Muscle layer of duodenum (tissue), 2 donors: ENCODE measurements around the gene EVA1B.

Experiments used
- H3K27ac ChIP-seq: one replicate; pipeline ENCODE4 v1.7.0; 2013; ENCODE audit warnings: mild to moderate bottlenecking, low read length
- H3K27me3 ChIP-seq: one replicate; pipeline ENCODE4 v1.7.0; 2013; ENCODE audit warnings: low read depth, mild to moderate bottlenecking, control low read depth, low read length
- H3K36me3 ChIP-seq, 2 donors: one replicate each; pipeline ENCODE4 v1.7.0; 2013; ENCODE audit warnings: low read length in 2 of 2, control low read depth in 1 of 2, mild to moderate bottlenecking in 1 of 2; ENCODE audit not compliant: insufficient read depth in 2 of 2, control insufficient read depth in 1 of 2
- H3K4me1 ChIP-seq, 2 donors: one replicate each; pipeline ENCODE4 v1.7.0; 2013; ENCODE audit warnings: low read length in 2 of 2, mild to moderate bottlenecking in 2 of 2, control low read depth in 1 of 2, moderate library complexity in 1 of 2; ENCODE audit not compliant: insufficient read depth in 2 of 2, control insufficient read depth in 1 of 2
- H3K4me3 ChIP-seq, 2 donors: one replicate each; pipeline ENCODE4 v1.7.0; 2013; ENCODE audit warnings: low read length in 2 of 2, low read depth in 1 of 2, mild to moderate bottlenecking in 1 of 2
- H3K9me3 ChIP-seq, 2 donors: one replicate each; pipeline ENCODE4 v1.7.0; 2013; ENCODE audit warnings: low read length in 2 of 2, control low read depth in 1 of 2, mild to moderate bottlenecking in 1 of 2; ENCODE audit not compliant: control insufficient read depth in 1 of 2
- donor health status: healthy.

The EVA1B gene

DNA sequence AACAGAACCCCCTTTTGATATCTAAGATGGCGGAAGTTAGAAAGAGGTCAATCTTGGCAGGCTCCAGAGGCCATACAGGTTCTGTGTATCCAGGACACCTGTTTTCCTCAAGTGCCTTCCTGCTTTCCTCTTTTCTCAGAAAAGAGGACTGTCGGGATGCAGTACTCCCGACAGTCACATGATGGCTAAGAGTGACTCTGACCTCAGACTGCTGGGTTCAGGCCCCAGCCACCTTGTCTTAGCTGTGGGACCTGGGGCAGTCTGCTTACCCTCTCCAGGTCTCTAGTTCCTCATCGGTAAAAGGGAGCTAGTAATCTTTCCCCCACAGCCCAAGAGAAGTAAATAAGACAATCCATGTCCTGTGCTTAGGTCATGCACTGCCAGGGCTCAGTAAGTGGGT lies 32.4 kb upstream of the EVA1B start:
- H3K27me3 ChIP-seq: no peaks in the 10 kb centered on the region
- no peak overlapping the region for H3K27ac ChIP-seq
- H3K36me3 ChIP-seq: peaks cover 49 to 81% of the 10 kb centered on the region in 2 donors
- no peak overlapping the region for H3K4me3 ChIP-seq
- peaks cover 10 to 14% of the 10 kb centered on the region in 2 donors for H3K4me1 ChIP-seq
- H3K9me3 ChIP-seq: no peaks in the 10 kb centered on the region

DNA sequence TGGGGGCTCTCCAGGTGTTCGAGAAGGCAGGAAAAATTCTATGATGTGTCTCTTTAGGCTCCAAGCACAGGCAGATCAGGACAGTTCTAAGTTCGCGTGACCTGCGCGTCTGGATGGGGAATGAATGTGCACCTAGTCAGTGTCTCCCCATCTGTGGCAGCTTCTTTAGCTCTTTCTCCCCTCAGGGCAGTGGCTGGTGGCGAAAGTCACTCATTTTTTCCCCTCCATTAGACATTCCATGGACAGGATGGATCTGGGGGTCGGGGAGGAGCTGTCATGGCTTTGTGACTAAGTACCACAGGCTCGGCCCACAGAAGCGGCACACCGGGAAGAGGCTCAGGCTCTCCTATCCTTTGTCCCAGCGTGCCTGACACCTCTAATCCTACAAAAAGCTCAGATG lies 31.0 kb upstream of the EVA1B start:
- Histone ChIP-seq H3K9me3 (no peaks in the 10 kb centered on the region), H3K27ac (no peak overlapping the region), H3K36me3 (peaks cover 54 to 85% of the 10 kb centered on the region in 2 donors), H3K27me3 (no peaks in the 10 kb centered on the region), H3K4me3 (no peak overlapping the region), H3K4me1 (peaks cover 10 to 25% of the 10 kb centered on the region in 2 donors)

DNA sequence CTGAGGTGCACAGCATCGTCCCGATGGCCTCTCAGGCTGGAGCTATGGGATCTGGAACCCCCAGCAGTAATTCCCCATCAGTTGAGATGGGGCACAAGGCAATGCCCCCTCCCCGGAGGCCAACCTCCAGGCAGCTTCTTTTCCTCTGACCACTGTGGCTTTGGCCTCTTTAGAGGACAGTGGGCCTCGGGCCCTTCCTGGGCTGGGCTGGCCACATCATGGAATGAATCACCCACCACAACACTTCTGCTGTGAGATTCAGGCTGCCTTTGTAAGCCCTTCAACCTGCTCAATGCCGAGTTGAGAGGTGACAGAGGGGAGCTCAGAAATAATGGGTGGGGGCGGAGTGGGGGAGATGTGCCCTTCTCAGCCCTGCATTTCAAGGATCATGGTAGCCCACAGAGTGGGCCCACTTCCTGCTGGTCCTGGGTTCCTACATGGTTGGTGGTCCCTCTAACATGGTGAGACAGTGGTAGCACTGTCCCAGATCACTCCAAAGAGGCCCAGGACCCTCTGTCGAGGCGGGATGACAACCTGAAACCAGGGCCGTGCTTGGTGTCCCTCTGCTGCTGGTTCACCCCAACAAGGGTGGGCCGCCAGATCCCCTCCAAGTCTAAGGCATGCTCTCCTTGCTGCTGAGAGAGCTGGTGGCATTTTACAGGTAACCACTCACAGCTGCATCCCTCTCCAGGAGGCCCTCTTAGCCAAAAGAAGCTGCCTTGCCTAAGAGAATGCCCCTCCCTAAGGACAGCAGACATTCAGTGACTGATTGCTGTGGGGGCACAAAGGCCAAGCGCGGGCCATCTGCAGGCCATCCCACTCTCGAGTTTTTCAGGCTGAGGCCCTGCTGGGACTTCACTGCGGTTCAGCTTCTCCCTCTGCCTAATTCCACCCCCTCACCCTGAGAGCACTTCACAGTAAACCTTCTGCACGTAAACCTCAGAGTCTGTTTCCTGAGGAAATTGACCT lies 29.7 kb upstream of the EVA1B start:
- Histone ChIP-seq H3K36me3 (peaks cover 54 to 85% of the 10 kb centered on the region in 2 donors), H3K9me3 (no peaks in the 10 kb centered on the region), H3K27me3 (no peaks in the 10 kb centered on the region), H3K27ac (no peak overlapping the region), H3K4me1 (peaks cover 10 to 25% of the 10 kb centered on the region in 2 donors), H3K4me3 (no peak overlapping the region)

DNA sequence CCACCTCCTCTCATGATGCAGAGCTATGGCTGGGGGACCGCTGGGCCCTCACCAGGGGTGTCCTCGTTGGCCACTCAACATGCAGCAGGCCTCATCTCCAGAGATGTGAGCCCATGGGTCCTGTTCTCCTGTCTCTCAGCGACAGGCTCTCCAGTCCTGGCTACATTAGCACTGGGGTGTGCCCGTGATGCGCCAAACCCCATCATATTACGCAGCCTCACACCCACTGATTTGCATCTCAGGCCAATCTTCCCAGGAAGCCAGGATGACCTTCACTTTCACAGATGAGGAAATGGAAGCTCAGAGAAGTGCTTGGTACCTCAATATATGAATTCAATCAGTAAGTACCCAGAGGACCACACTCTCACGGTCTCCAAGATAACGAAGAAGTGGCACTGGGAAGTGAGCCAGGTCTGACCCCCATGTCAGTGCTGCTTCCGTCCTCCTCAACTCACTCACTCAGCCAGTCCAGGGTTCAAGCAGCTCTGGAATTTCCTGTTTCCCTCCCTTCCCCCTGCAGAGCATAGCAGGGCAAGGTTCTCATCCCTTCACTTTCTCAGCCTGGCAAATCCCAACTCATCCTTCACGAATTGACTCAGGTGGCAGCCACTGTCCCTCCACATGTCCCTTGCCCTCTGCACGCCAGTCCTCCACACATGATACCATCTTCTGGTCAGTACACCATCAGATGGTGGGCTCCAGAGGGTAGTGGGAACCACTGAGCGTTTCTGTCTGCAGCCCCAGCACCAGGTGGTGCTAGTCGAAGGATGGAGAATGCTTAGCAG lies 28.9 kb upstream of the EVA1B start:
- peaks cover 10 to 25% of the 10 kb centered on the region in 2 donors for H3K4me1 ChIP-seq
- peaks cover 53 to 80% of the 10 kb centered on the region in 2 donors for H3K36me3 ChIP-seq
- H3K4me3 ChIP-seq: no peak overlapping the region
- no peaks in the 10 kb centered on the region for H3K27me3 ChIP-seq
- H3K27ac ChIP-seq: no peak overlapping the region
- no peaks in the 10 kb centered on the region for H3K9me3 ChIP-seq

DNA sequence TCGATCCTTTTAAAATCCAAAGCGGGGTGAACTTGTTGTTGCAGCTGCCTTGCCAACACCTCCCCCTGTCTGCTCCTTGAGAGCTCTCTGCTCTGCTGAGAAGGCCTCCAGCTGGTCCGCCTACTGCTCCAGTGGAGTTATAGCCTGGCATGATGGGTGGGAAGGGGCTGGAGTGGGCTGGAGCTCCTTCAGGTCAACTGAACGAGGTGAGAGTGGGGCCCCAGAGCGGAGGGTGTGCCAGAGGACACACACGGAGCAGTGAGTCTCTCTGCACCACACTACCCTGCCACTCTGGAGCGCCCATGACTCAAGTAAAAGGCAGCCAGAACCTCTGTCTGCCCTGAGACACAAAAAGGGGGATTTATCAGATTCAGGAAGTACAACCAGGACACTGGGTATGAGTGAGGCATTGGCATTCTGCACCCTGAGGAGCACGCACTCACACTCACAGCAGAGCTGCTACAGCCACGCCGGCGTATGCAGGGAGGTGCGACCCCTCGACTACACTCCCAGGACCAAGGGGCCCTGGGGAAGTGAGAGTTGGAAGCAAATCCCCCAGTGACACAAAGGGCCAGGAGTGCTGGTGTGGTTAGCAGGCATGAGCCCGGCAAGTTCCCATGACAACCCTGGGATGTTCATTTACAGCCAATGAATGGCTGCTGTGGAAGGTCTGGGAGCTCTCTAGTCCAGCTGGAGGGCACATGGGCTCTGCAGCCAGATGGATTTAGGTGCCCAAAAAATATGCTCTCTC lies 28.0 kb upstream of the EVA1B start:
- Histone ChIP-seq H3K36me3 (peaks cover 55 to 82% of the 10 kb centered on the region in 2 donors), H3K27me3 (no peaks in the 10 kb centered on the region), H3K27ac (no peak overlapping the region), H3K9me3 (no peaks in the 10 kb centered on the region), H3K4me1 (peaks cover 10 to 25% of the 10 kb centered on the region in 2 donors), H3K4me3 (no peak overlapping the region)

DNA sequence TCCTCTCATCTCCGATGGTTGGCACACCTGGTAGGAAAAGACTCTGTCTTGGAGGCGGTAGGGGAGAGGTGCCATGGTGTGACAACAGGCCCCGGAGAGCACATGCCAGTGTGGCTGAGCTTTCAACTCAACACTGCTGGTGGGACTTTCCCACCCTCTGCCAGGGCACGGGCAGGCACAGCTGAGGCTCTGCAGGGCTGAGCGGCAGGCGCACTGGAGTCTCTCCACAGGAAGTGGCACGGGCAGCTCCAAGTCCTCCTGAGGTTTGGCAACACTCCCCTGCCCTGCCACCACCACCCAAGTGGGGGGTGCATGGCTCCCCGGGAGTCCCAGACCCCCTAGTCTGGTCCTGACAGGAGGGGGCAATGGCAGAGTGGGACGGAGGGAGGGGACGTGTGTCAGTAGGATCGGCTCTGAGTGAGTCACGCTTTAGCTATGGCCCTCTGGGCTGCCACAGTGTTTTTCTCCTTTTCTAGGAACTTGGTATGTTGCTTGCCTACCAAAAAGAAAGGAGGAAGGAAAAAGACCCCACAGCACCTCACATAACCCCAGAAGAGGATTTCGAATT lies 27.3 kb upstream of the EVA1B start:
- Histone ChIP-seq H3K4me3 (no peak overlapping the region), H3K36me3 (peaks cover 58 to 82% of the 10 kb centered on the region in 2 donors), H3K27me3 (no peaks in the 10 kb centered on the region), H3K9me3 (no peaks in the 10 kb centered on the region), H3K4me1 (peaks cover 10 to 25% of the 10 kb centered on the region in 2 donors), H3K27ac (no peak overlapping the region)

DNA sequence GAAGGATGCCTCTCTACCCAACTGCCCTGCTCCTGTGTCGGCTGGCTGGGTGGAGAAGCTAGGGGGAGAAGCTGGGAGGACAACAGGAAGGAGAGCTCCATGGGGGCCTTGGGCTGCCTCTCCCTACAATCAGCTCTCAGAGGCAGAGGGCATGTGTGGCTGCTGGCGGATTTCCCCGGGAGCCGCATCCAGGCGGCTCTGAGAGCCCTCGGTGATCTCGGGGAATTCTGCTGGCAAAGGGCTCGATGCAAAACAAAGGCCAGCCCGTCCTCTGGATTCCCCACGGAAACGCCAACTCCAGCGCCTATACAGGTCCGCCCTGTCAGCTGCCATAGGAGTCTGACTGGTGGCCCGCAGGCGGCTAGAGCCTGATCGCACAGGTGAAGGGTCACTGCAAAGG lies 26.4 kb upstream of the EVA1B start:
- Histone ChIP-seq H3K27me3 (no peaks in the 10 kb centered on the region), H3K4me1 (peaks cover 10 to 25% of the 10 kb centered on the region in 2 donors), H3K27ac (no peak overlapping the region), H3K36me3 (peaks cover 57 to 82% of the 10 kb centered on the region in 2 donors), H3K4me3 (no peak overlapping the region), H3K9me3 (no peaks in the 10 kb centered on the region)

DNA sequence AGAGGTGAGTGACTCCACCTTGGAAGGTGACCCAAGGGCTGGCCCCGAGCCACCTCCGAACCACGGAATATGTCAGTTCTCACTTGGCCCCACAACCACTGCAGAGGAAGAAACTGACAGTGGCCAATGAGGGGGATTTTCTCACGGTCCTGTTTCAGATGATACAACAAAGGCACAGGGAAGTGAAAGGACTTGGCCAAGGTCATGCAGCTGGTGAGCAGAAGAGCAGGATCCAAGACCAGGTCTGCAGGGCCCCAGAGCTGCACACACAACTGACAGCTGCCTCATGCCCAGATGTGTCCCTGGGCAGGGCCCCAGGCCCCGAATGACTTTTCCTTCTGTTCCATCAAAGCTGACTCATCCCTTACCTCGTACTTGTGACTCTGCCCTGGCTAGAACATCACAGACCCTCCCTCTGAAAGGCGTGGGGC lies 25.8 kb upstream of the EVA1B start:
- peaks cover 10 to 25% of the 10 kb centered on the region in 2 donors for H3K4me1 ChIP-seq
- H3K9me3 ChIP-seq: no peaks in the 10 kb centered on the region
- H3K36me3 ChIP-seq: peaks cover 54 to 78% of the 10 kb centered on the region in 2 donors
- H3K4me3 ChIP-seq: no peak overlapping the region
- no peaks in the 10 kb centered on the region for H3K27me3 ChIP-seq
- H3K27ac ChIP-seq: no peak overlapping the region

DNA sequence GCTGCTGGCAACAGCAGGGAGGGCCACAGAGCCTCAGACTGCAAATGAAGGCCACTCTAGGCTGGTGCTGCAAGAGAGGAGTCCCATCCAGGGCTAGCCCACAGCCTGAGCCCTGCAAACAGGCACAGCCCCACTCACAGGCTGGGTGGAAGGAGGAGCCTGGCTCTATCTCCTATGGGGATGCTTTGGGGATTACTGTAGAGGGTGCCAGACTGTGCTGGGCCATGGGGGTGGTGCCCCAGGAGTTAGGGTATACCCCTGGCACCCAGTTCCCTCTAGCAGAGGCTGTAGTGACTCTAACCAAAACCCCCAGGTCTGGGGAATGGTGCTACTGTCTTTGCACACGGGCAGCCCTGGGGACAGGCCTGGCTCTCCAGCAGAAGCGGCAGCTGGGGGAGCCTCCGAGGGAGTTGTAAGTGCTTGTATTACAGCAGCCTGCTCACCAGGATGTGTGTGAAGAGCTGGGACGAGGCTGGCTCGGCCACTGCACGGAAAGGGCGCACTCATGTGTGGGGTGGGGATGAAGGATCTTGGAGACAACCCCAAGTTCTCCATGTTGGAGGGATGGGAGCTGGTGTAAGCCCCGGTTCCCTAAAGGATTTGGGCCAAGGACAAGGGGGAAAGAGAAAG lies 23.4 kb upstream of the EVA1B start:
- Histone ChIP-seq H3K4me3 (no peak overlapping the region), H3K27ac (no peak overlapping the region), H3K9me3 (no peaks in the 10 kb centered on the region), H3K36me3 (peaks cover 49 to 71% of the 10 kb centered on the region in 2 donors), H3K4me1 (peaks cover 2 to 25% of the 10 kb centered on the region in 2 donors), H3K27me3 (no peaks in the 10 kb centered on the region)

DNA sequence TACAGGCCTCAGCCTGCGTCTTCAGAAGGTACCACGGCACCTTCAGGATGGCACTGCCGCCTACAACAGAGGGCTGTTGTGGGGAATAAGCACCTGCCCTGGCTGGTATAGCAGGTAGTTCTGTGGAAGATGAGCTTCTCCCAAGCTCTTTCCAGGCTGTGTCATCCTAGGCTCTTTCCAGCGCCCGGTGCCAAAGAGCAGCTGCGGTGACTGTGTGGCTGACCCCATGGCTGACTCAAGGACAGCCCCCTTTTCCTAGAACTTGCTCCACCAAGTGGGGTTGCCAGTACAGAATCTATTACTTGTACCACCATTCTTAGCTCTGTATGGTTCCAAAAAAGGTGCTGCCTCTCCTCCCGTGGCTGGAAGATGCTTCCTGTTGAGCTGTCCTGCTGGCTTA lies 21.9 kb upstream of the EVA1B start:
- Histone ChIP-seq H3K4me1 (peaks cover 0 to 10% of the 10 kb centered on the region in 2 donors), H3K27me3 (no peaks in the 10 kb centered on the region), H3K4me3 (no peak overlapping the region), H3K36me3 (peaks cover 55 to 72% of the 10 kb centered on the region in 2 donors), H3K9me3 (no peaks in the 10 kb centered on the region), H3K27ac (no peak overlapping the region)
